ENCODE data around the gene PGLYRP4.

The PGLYRP4 gene

DNA sequence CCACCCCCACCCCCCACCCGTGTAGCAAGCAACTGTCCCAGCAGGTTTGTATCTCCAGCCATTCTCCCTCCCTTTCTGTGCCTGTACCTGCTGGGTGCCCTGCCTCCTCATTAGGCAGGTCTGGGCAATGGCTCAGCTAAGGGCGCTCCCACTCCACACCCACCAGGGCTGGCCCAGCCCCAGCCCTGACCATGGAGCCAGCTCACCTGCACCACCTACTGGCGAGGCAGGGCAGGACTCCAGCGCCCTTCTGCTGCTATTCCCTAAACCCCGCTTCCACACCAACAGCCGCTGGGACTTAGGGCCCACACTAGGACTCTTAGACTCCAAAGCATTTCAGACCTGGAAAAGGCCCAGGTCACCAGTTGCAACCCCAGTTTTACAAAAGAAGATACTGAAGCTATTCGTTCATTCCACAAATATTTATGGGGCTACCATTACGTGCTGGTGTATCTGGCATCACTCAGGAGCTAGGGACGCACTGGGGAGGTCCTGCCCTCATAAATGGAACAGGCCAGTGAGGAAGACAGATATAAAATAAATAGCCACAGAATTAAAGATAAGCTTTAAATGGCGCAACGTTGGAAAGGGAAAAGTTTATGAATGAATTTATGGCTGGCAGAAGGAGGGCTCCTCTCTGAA, 59.9 kb downstream of the PGLYRP4 start:
- DNase-seq (ENCODE audit: low spot score) = peak; percentile 59
